ENCODE data around the gene SRPK2. TPM values are rescaled to one million over a fixed set of nuclear protein-coding genes. Genes with fewer than 3 reads are reported as not detected.

SRPK2 gene
- total and polyA plus RNA-seq, 2 donors (not counting 1 experiment from before 2014, with no cell fraction given) = 15.2 to 108 TPM

DNA sequence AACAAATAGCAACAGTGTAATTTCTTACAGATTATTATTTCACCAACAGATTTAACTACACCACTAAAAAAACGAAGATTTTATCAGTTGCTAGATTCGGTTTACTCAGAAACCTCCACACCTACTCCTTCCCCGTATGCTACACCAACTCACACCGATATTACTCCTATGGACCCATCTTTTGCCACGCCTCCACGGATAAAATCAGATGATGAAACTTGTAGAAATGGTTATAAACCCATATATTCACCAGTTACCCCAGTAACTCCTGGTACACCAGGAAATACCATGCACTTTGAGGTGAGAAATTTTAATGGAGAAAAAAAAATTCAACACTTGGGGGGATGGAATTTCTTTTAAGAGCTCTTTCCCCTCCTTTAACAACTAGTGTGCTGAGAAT is 282.2 kb downstream of the SRPK2 start:
- no peaks in the 10 kb centered on the region for H3K27me3 Mint-ChIP-seq
- TF ChIP-seq, protein P1, sequence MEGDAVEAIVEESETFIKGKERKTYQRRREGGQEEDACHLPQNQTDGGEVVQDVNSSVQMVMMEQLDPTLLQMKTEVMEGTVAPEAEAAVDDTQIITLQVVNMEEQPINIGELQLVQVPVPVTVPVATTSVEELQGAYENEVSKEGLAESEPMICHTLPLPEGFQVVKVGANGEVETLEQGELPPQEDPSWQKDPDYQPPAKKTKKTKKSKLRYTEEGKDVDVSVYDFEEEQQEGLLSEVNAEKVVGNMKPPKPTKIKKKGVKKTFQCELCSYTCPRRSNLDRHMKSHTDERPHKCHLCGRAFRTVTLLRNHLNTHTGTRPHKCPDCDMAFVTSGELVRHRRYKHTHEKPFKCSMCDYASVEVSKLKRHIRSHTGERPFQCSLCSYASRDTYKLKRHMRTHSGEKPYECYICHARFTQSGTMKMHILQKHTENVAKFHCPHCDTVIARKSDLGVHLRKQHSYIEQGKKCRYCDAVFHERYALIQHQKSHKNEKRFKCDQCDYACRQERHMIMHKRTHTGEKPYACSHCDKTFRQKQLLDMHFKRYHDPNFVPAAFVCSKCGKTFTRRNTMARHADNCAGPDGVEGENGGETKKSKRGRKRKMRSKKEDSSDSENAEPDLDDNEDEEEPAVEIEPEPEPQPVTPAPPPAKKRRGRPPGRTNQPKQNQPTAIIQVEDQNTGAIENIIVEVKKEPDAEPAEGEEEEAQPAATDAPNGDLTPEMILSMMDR (IDR thresholded peaks at IDR 0.05) = no peak
- no peak for TF ChIP-seq EZH2 (IDR thresholded peaks at IDR 0.05; ENCODE audit: borderline replicate concordance, insufficient read depth, low read depth, low read length, poor library complexity, severe bottlenecking)
- peaks cover 4% of the 10 kb centered on the region for H3K4me1 Mint-ChIP-seq
- no peaks in the 10 kb centered on the region for H3K79me2 ChIP-seq (ENCODE audit: control insufficient read depth, insufficient read depth, low read length)
- H3K4me3 ChIP-seq (ENCODE audit: control extremely low read depth in 1 of 5, extremely low read depth in 1 of 5, insufficient read depth in 1 of 5, low read depth in 2 of 5, low read length in 4 of 5) = no peak overlapping the region
- H3K36me3 ChIP-seq (replicated peaks in 1 of 2; ENCODE audit: control extremely low read depth in 1 of 2, control insufficient read depth in 1 of 2, extremely low read depth in 1 of 2, insufficient read depth in 2 of 2, low read length in 1 of 2) = peaks cover 32 to 92% of the 10 kb centered on the region in 2 experiments
- ChIA-PET CTCF (no interaction called here), POLR2A (no interaction called here)
- H2AFZ ChIP-seq (ENCODE audit: insufficient read depth, low read depth, low read length, poor library complexity, severe bottlenecking) = no peak overlapping the region
- no peak overlapping the region for H3K4me3 Mint-ChIP-seq
- no peaks in the 10 kb centered on the region for H3K27me3 ChIP-seq (replicated peaks in 1 of 4; ENCODE audit: control extremely low read depth in 1 of 4, control insufficient read depth in 3 of 4, insufficient read depth in 4 of 4, low read length in 3 of 4)
- H3K27ac Mint-ChIP-seq = no peak overlapping the region
- H3K4me2 ChIP-seq (replicated peaks; ENCODE audit: low read depth, low read length, poor library complexity, severe bottlenecking) = no peak overlapping the region
- DNase-seq (no peak), ATAC-seq (ENCODE audit: low read depth) (no peak)
- H3K9ac ChIP-seq (ENCODE audit: low read length) = no peak overlapping the region
- WGBS (ENCODE audit: insufficient coverage) = 100% methylated on average over 1 of the region's 6 CpGs
- intact Hi-C loops (cut with micrococcal nuclease) = no loop called here
- peaks cover 8% of the 10 kb centered on the region for H4K20me1 ChIP-seq (ENCODE audit: control insufficient read depth, insufficient read depth, low read length, poor library complexity, severe bottlenecking)
- H3K4me1 ChIP-seq (ENCODE audit: control insufficient read depth in 2 of 2, insufficient read depth in 2 of 2, low read length in 2 of 2) = no peaks in the 10 kb centered on the region
- no peak overlapping the region for H3K27ac ChIP-seq (ENCODE audit: low read length in 2 of 2)
- H3K9me3 Mint-ChIP-seq (ENCODE audit: insufficient read depth) = no peaks in the 10 kb centered on the region
- no peaks in the 10 kb centered on the region for H3K9me3 ChIP-seq (ENCODE audit: control extremely low read depth in 1 of 3, control insufficient read depth in 2 of 3, insufficient read depth in 1 of 3, low read length in 2 of 3)

DNA sequence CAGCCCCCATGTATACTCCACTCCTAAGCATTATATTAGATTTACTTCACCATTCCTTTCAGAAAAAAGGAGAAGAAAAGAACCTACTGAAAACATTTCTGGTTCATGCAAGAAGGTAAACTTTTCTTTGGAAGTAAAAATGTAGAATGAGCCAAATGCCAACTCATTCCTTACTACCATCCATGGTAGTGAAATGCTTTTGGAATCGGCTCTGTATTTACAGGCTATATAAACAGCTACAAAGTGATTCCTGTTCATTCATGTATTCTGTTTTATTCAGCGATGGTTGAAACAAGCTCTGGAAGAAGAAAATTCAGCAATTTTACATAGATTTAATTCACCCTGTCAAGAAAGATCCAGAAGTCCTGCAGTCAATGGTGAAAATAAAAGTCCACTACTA is 283.1 kb downstream of the SRPK2 start:
- WGBS (ENCODE audit: insufficient coverage) = no CpG with 5 or more reads among the region's 2 CpGs
- Histone ChIP-seq H3K27me3 (replicated peaks in 1 of 4; ENCODE audit: control extremely low read depth in 1 of 4, control insufficient read depth in 3 of 4, insufficient read depth in 4 of 4, low read length in 3 of 4) (no peaks in the 10 kb centered on the region), H3K27ac (ENCODE audit: low read length in 2 of 2) (peak overlapping the region in 1 of 2 donors; percentile 24), H2AFZ (ENCODE audit: insufficient read depth, low read depth, low read length, poor library complexity, severe bottlenecking) (no peak overlapping the region), H4K20me1 (ENCODE audit: control insufficient read depth, insufficient read depth, low read length, poor library complexity, severe bottlenecking) (peaks cover 5% of the 10 kb centered on the region), H3K79me2 (ENCODE audit: control insufficient read depth, insufficient read depth, low read length) (no peaks in the 10 kb centered on the region), H3K36me3 (replicated peaks in 1 of 2; ENCODE audit: control extremely low read depth in 1 of 2, control insufficient read depth in 1 of 2, extremely low read depth in 1 of 2, insufficient read depth in 2 of 2, low read length in 1 of 2) (peaks cover 35 to 84% of the 10 kb centered on the region in 2 experiments), H3K9ac (ENCODE audit: low read length) (no peak overlapping the region), H3K4me2 (replicated peaks; ENCODE audit: low read depth, low read length, poor library complexity, severe bottlenecking) (no peak overlapping the region), H3K4me1 (ENCODE audit: control insufficient read depth in 2 of 2, insufficient read depth in 2 of 2, low read length in 2 of 2) (no peaks in the 10 kb centered on the region), H3K4me3 (ENCODE audit: control extremely low read depth in 1 of 5, extremely low read depth in 1 of 5, insufficient read depth in 1 of 5, low read depth in 2 of 5, low read length in 4 of 5) (no peak overlapping the region), H3K9me3 (ENCODE audit: control extremely low read depth in 1 of 3, control insufficient read depth in 2 of 3, insufficient read depth in 1 of 3, low read length in 2 of 3) (no peaks in the 10 kb centered on the region)
- CTCF ChIA-PET = no interaction called here
- intact Hi-C loops (cut with micrococcal nuclease) = no loop called here
- ATAC-seq (ENCODE audit: low read depth) (no peak), DNase-seq (no peak)
- POLR2A ChIA-PET = interaction anchor here (0.7 kb wide), 1 partner anchor 162 kb away, joined by 3 read pairs; no protein-coding TSS in a partner anchor
- Mint-ChIP-seq H3K27ac (no peak overlapping the region), H3K9me3 (ENCODE audit: insufficient read depth) (no peaks in the 10 kb centered on the region), H3K4me1 (peaks cover 9% of the 10 kb centered on the region), H3K4me3 (no peak overlapping the region), H3K27me3 (no peaks in the 10 kb centered on the region)
- no peak for TF ChIP-seq EZH2 (IDR thresholded peaks at IDR 0.05; ENCODE audit: borderline replicate concordance, insufficient read depth, low read depth, low read length, poor library complexity, severe bottlenecking)
- TF ChIP-seq, protein P1 (IDR thresholded peaks at IDR 0.05) = no peak
